ENCODE results near the gene NDUFA3. TPM values are rescaled to one million over a fixed set of nuclear protein-coding genes. Genes with fewer than 3 reads are reported as not detected.

Gene NDUFA3
- total RNA-seq, 1 experiment from 2014 or later, result 211 TPM

GRCh38 chr19:54149021-54149812 is 46.6 kb downstream of the NDUFA3 start:
- Histone ChIP-seq H3K9me3 (ENCODE audit: control insufficient read depth, insufficient read depth, low read depth, low read length) (no peaks in the 10 kb centered on the region), H3K4me1 (ENCODE audit: control insufficient read depth, insufficient read depth, low read length) (peaks cover 7% of the 10 kb centered on the region), H3K27ac (ENCODE audit: low read length) (no peak overlapping the region), H3K36me3 (ENCODE audit: control insufficient read depth, insufficient read depth, low read length) (peaks cover 43% of the 10 kb centered on the region), H3K27me3 (ENCODE audit: control insufficient read depth, insufficient read depth, low read length) (no peaks in the 10 kb centered on the region), H3K4me3 (ENCODE audit: low read depth in 2 of 2, low read length in 2 of 2) (no peak overlapping the region)
- in situ Hi-C loops (cut with HindIII; ENCODE audit: low pct_unique_long_range_greater_than_20kb, low sequenced_read_pairs) (no loop called here), intact Hi-C loops (cut with micrococcal nuclease; ENCODE audit: unreplicated experiment) (no loop called here)
- CTCF ChIA-PET, result no interaction called here
- ATAC-seq, result no peak
- BruUV-seq (replicated peaks), result no TSS peak
- TF ChIP-seq TCF7L2 (IDR thresholded peaks at IDR 0.05; ENCODE audit: low read depth, low read length) (no peak), POLR2AphosphoS5 (IDR thresholded peaks at IDR 0.05; ENCODE audit: low read depth, low read length) (no peak), SIN3A (IDR thresholded peaks at IDR 0.05; ENCODE audit: borderline replicate concordance, insufficient read depth, low read depth, low read length) (no peak)
- POLR2A ChIA-PET, result no interaction called here
- no peak for DNase-seq (ENCODE audit: low read depth, low spot score)

- no peak for TF ChIP-seq TCF7L2 (IDR thresholded peaks at IDR 0.05; ENCODE audit: low read depth, low read length)
- TF ChIP-seq POLR2AphosphoS5 (IDR thresholded peaks at IDR 0.05; ENCODE audit: low read depth, low read length), result no peak; the same call in 1 of the 2 replicates
- no peak for TF ChIP-seq REST (IDR thresholded peaks at IDR 0.05; ENCODE audit: insufficient read depth in 1 of 2, low read depth in 2 of 2, low read length in 1 of 2)
- TF ChIP-seq CTCF (IDR thresholded peaks at IDR 0.05), result no peak
- no peak for TF ChIP-seq SIN3A (IDR thresholded peaks at IDR 0.05; ENCODE audit: borderline replicate concordance, insufficient read depth, low read depth, low read length)
- in situ Hi-C loops (cut with HindIII; ENCODE audit: low pct_unique_long_range_greater_than_20kb, low sequenced_read_pairs) (no loop called here), intact Hi-C loops (cut with micrococcal nuclease; ENCODE audit: unreplicated experiment) (no loop called here)
- Histone ChIP-seq H3K4me3 (ENCODE audit: low read depth in 2 of 2, low read length in 2 of 2) (no peak overlapping the region), H3K9me3 (ENCODE audit: control insufficient read depth, insufficient read depth, low read depth, low read length) (no peaks in the 10 kb centered on the region), H3K27ac (ENCODE audit: low read length) (no peak overlapping the region), H3K4me1 (ENCODE audit: control insufficient read depth, insufficient read depth, low read length) (peaks cover 15% of the 10 kb centered on the region), H3K27me3 (ENCODE audit: control insufficient read depth, insufficient read depth, low read length) (no peaks in the 10 kb centered on the region), H3K36me3 (ENCODE audit: control insufficient read depth, insufficient read depth, low read length) (peaks cover 25% of the 10 kb centered on the region)
- ChIA-PET POLR2A (no interaction called here), CTCF (no interaction called here)
- BruUV-seq (replicated peaks), result no TSS peak
- ATAC-seq (no peak), DNase-seq (ENCODE audit: low read depth, low spot score) (no peak)
These were observed 48.8 kb downstream of the NDUFA3 start for GRCh38 chr19:54151362-54152035.

Measured in Panc1 (cell line).